HG02884 (cell line): Measurements from ENCODE around the gene NBR1.
"Not testable (repeated sequence)": the region's sequence is repeated elsewhere in the genome, so short reads cannot be mapped to it uniquely, and the experiment has no call there.

Experiments used
- ATAC-seq: cut with Tn5 transposase; IDR thresholded peaks from one replicate; pipeline ENCODE4 v1.9.1; 2021; ENCODE audit warnings: mild to moderate bottlenecking, moderate library complexity; ENCODE audit not compliant: unreplicated experiment

NBR1 gene

GRCh38 chr17:43212641-43213490 is 41.9 kb downstream of the NBR1 start:
- no peak for ATAC-seq

GRCh38 chr17:43213545-43213944 is 42.5 kb downstream of the NBR1 start:
- no peak for ATAC-seq

- no peak for ATAC-seq
These were observed 44.3 kb downstream of the NBR1 start for GRCh38 chr17:43215341-43215740.

- no peak for ATAC-seq
These were observed 45.4 kb downstream of the NBR1 start for GRCh38 chr17:43216369-43216761.

- ATAC-seq = no peak
These were observed 46.0 kb downstream of the NBR1 start for GRCh38 chr17:43216762-43217613.

- no peak for ATAC-seq
These were observed 46.6 kb downstream of the NBR1 start for GRCh38 chr17:43217614-43218087.

GRCh38 chr17:43219001-43219400 is 48.0 kb downstream of the NBR1 start:
- ATAC-seq = no peak

GRCh38 chr17:43219746-43220380 is 48.8 kb downstream of the NBR1 start:
- no peak for ATAC-seq

GRCh38 chr17:43220511-43221125 is 49.6 kb downstream of the NBR1 start:
- ATAC-seq = no peak

- ATAC-seq = no peak
These were observed 53.2 kb downstream of the NBR1 start for GRCh38 chr17:43224146-43224705.

GRCh38 chr17:43226393-43226792 is 55.4 kb downstream of the NBR1 start:
- ATAC-seq = no peak

- not testable (repeated sequence) for ATAC-seq
These were observed 57.2 kb downstream of the NBR1 start, which contains the start of gene CCDC200 for GRCh38 chr17:43228020-43228782. CCDC200 (minus strand) TSS chr17:43228623; CDS start chr17:43228554, 69 bp downstream.

- ATAC-seq = not testable (repeated sequence)
These were observed 60.4 kb downstream of the NBR1 start for GRCh38 chr17:43231205-43232020.

GRCh38 chr17:43232021-43232699 is 61.1 kb downstream of the NBR1 start:
- not testable (repeated sequence) for ATAC-seq

- not testable (repeated sequence) for ATAC-seq
These were observed 62.2 kb downstream of the NBR1 start for GRCh38 chr17:43233263-43233662.

- not testable (repeated sequence) for ATAC-seq
These were observed 62.9 kb downstream of the NBR1 start, which contains the start of gene RNU2-1 for GRCh38 chr17:43233877-43234276. RNU2-1 (minus strand) TSS chr17:43233977.

- ATAC-seq = not testable (repeated sequence)
These were observed 68.6 kb downstream of the NBR1 start for GRCh38 chr17:43239597-43239996.
